Lower leg skin (tissue), 4 donors: ENCODE data around the gene FOSL2. TPM values are rescaled to one million over a fixed set of nuclear protein-coding genes. Genes with fewer than 3 reads are reported as not detected.

ENCODE experiments used
- DNase-seq, 2 donors: peaks; one replicate each; pipeline ENCODE4 v3.0.0-alpha.2; 2019; ENCODE audit warnings: low spot score in 2 of 2
- H3K4me3 ChIP-seq: fragments of 200-600 bp; sonication (generic); 2 replicates; pipeline ENCODE4 v1.5.1; 2017; ENCODE audit warnings: mild to moderate bottlenecking, low read depth; ENCODE audit not compliant: poor library complexity, severe bottlenecking
- CTCF ChIP-seq, 3 donors: fragments of 450-650 bp; IDR thresholded peaks; one replicate each; pipeline ENCODE4 v1.5.1; 2016; ENCODE audit warnings: antibody characterized with exemption in 3 of 3, mild to moderate bottlenecking in 3 of 3, moderate library complexity in 2 of 3
- POLR2A ChIP-seq, 2 donors: fragments of 450-650 bp; IDR thresholded peaks; one replicate each; pipeline ENCODE4 v1.6.1; 2016 to 2017; ENCODE audit warnings: antibody characterized with exemption in 2 of 2, mild to moderate bottlenecking in 1 of 2, moderate library complexity in 1 of 2
- WGBS, 2 donors: methylation state at CpG; one replicate each; pipeline ENCODE4 v1.1.5; 2018; 5-methylcytosine and 5-hydroxymethylcytosine counted together
- intact Hi-C: fragments of 100-400 bp; cut with DNase I; formaldehyde crosslinking; loops from one replicate; pipeline ENCODE4 v1.15.0; 2023; ENCODE audit warnings: low total_unique reads
- total RNA-seq, 4 donors: library from RNA; depleted of rRNA; stranded (reverse); fragments of >200 nt; gene quantifications; one replicate each; pipeline ENCODE4 v1.1.0, GENCODE V29; 2016

Gene FOSL2
- total RNA-seq, 4 donors from 2014 or later = 189 to 423 (median 301) TPM

- WGBS, 2 donors = 80 to 83% methylated on average over 18 to 19 of the region's 19 CpGs
- peak in 1 of 2 donors; percentile 79 for DNase-seq
- no peak for TF ChIP-seq POLR2A (IDR thresholded peaks at IDR 0.05)
- TF ChIP-seq CTCF (IDR thresholded peaks at IDR 0.05) = no peak
- no peak overlapping the region for H3K4me3 ChIP-seq
- intact Hi-C loops = loop anchor here (10.0 kb wide), 1 partner anchor 697 kb away; no protein-coding TSS in a partner anchor
Observed at GRCh38 chr2:28451793-28452533, 59.3 kb downstream of the FOSL2 start.

GRCh38 chr2:28452534-28453081, 60.0 kb downstream of the FOSL2 start:
- DNase-seq = peak; percentile 60 to 94
- WGBS, 2 donors = 30 to 42% methylated on average over 7 of the region's 7 CpGs
- TF ChIP-seq POLR2A (IDR thresholded peaks at IDR 0.05) (no peak), CTCF (IDR thresholded peaks at IDR 0.05) (peak in 1 of 3 donors; percentile 66)
- intact Hi-C loops = loop anchor here (10.0 kb wide), 1 partner anchor 698 kb away; no protein-coding TSS in a partner anchor
- H3K4me3 ChIP-seq = no peak overlapping the region

GRCh38 chr2:28453396-28453795, 60.7 kb downstream of the FOSL2 start:
- intact Hi-C loops = loop anchor here (10.0 kb wide), 1 partner anchor 699 kb away; no protein-coding TSS in a partner anchor
- no peak for TF ChIP-seq POLR2A (IDR thresholded peaks at IDR 0.05)
- TF ChIP-seq CTCF (IDR thresholded peaks at IDR 0.05) = no peak
- WGBS, 2 donors = 56 to 69% methylated on average over 8 of the region's 8 CpGs
- no peak overlapping the region for H3K4me3 ChIP-seq
- peak in 1 of 2 donors; percentile 82 for DNase-seq

- TF ChIP-seq CTCF (IDR thresholded peaks at IDR 0.05) = no peak
- no peak for TF ChIP-seq POLR2A (IDR thresholded peaks at IDR 0.05)
- DNase-seq = peak; percentile 60 to 86
- no peak overlapping the region for H3K4me3 ChIP-seq
- 60 to 63% methylated on average over 14 of the region's 14 CpGs for WGBS, 2 donors
- intact Hi-C loops = loop anchor here (10.0 kb wide), 1 partner anchor 699 kb away; no protein-coding TSS in a partner anchor
Observed at GRCh38 chr2:28454016-28454930, 61.6 kb downstream of the FOSL2 start.

GRCh38 chr2:28457237-28457636, 64.6 kb downstream of the FOSL2 start:
- DNase-seq = no peak
- intact Hi-C loops = loop anchor here (10.0 kb wide), 1 partner anchor 702 kb away; no protein-coding TSS in a partner anchor
- no peak overlapping the region for H3K4me3 ChIP-seq
- 81 to 94% methylated on average over 10 of the region's 10 CpGs for WGBS, 2 donors
- no peak for TF ChIP-seq CTCF (IDR thresholded peaks at IDR 0.05)
- TF ChIP-seq POLR2A (IDR thresholded peaks at IDR 0.05) = no peak
